Activated naive CD4-positive, alpha-beta T cell treated with anti-CD3 and anti-CD28 coated beads, Interleukin-2, amount 50 U/mL, for 24 hours (primary cell): Measurements from ENCODE around the gene STX1B.

Experiments used
- H3K27ac Mint-ChIP-seq: one replicate; pipeline ENCODE4 v1.8.0; 2021; ENCODE audit warnings: mild to moderate bottlenecking, mixed read lengths
- H3K27me3 Mint-ChIP-seq: one replicate; pipeline ENCODE4 v1.8.0; 2021; ENCODE audit warnings: mixed read lengths
- H3K36me3 Mint-ChIP-seq: one replicate; pipeline ENCODE4 v1.8.0; 2021; ENCODE audit warnings: mixed read lengths
- H3K4me1 Mint-ChIP-seq: one replicate; pipeline ENCODE4 v1.8.0; 2021; ENCODE audit warnings: mixed read lengths
- H3K4me3 Mint-ChIP-seq: one replicate; pipeline ENCODE4 v1.8.0; 2021; ENCODE audit warnings: mild to moderate bottlenecking, mixed read lengths
- H3K9me3 Mint-ChIP-seq: one replicate; pipeline ENCODE4 v1.8.0; 2021; ENCODE audit warnings: mixed read lengths

Gene STX1B

GRCh38 chr16:30991052-30991451, 19.4 kb downstream of the STX1B start:
- no peaks in the 10 kb centered on the region for H3K36me3 Mint-ChIP-seq
- no peaks in the 10 kb centered on the region for H3K9me3 Mint-ChIP-seq
- no peaks in the 10 kb centered on the region for H3K27me3 Mint-ChIP-seq
- no peak overlapping the region for H3K27ac Mint-ChIP-seq
- H3K4me1 Mint-ChIP-seq = peaks cover under 1% of the 10 kb centered on the region
- H3K4me3 Mint-ChIP-seq = no peak overlapping the region

- H3K27ac Mint-ChIP-seq = no peak overlapping the region
- no peak overlapping the region for H3K4me3 Mint-ChIP-seq
Measured at GRCh38 chr16:30990105-30990504, 20.3 kb downstream of the STX1B start.

GRCh38 chr16:30989469-30990047, 20.9 kb downstream of the STX1B start:
- Mint-ChIP-seq H3K27me3 (no peaks in the 10 kb centered on the region), H3K4me3 (no peak overlapping the region), H3K36me3 (no peaks in the 10 kb centered on the region), H3K4me1 (no peaks in the 10 kb centered on the region), H3K27ac (no peak overlapping the region), H3K9me3 (no peaks in the 10 kb centered on the region)

More at GRCh38 chr16:30990105-30990504, 20.3 kb downstream of the STX1B start:
- H3K4me1 Mint-ChIP-seq = no peaks in the 10 kb centered on the region
- H3K27me3 Mint-ChIP-seq = no peaks in the 10 kb centered on the region
- no peaks in the 10 kb centered on the region for H3K36me3 Mint-ChIP-seq
- H3K9me3 Mint-ChIP-seq = no peaks in the 10 kb centered on the region

GRCh38 chr16:30987581-30988190, 22.8 kb downstream of the STX1B start:
- Mint-ChIP-seq H3K4me1 (no peaks in the 10 kb centered on the region), H3K4me3 (no peak overlapping the region), H3K36me3 (peaks cover 3% of the 10 kb centered on the region), H3K27me3 (no peaks in the 10 kb centered on the region), H3K9me3 (no peaks in the 10 kb centered on the region), H3K27ac (no peak overlapping the region)

- Mint-ChIP-seq H3K36me3 (peaks cover 3% of the 10 kb centered on the region), H3K27ac (peak overlapping the region; percentile 35), H3K9me3 (no peaks in the 10 kb centered on the region), H3K4me3 (no peak overlapping the region), H3K27me3 (no peaks in the 10 kb centered on the region), H3K4me1 (no peaks in the 10 kb centered on the region)
Measured at GRCh38 chr16:30986129-30986991, 24.1 kb downstream of the STX1B start.

- no peaks in the 10 kb centered on the region for H3K4me1 Mint-ChIP-seq
- H3K4me3 Mint-ChIP-seq = no peak overlapping the region
- peaks cover 3% of the 10 kb centered on the region for H3K36me3 Mint-ChIP-seq
- H3K27me3 Mint-ChIP-seq = no peaks in the 10 kb centered on the region
- no peak overlapping the region for H3K27ac Mint-ChIP-seq
- no peaks in the 10 kb centered on the region for H3K9me3 Mint-ChIP-seq
Measured at GRCh38 chr16:30985401-30986128, 24.9 kb downstream of the STX1B start.

- no peaks in the 10 kb centered on the region for H3K4me1 Mint-ChIP-seq
- H3K4me3 Mint-ChIP-seq = no peak within 1 kb of the TSS
- no peaks in the 10 kb centered on the region for H3K9me3 Mint-ChIP-seq
- H3K27ac Mint-ChIP-seq = no peak within 1 kb of the TSS
- peaks cover 3% of the 10 kb centered on the region for H3K36me3 Mint-ChIP-seq
- H3K27me3 Mint-ChIP-seq = no peaks in the 10 kb centered on the region
Measured at GRCh38 chr16:30984669-30985400, 25.6 kb downstream of the STX1B start, which contains the start of gene HSD3B7. HSD3B7 (plus strand) TSS chr16:30985207; CDS start chr16:30985659, 452 bp downstream.

GRCh38 chr16:30983898-30984610, 26.4 kb downstream of the STX1B start:
- Mint-ChIP-seq H3K27me3 (no peaks in the 10 kb centered on the region), H3K4me1 (no peaks in the 10 kb centered on the region), H3K4me3 (no peak overlapping the region), H3K36me3 (peaks cover 3% of the 10 kb centered on the region), H3K27ac (no peak overlapping the region), H3K9me3 (no peaks in the 10 kb centered on the region)

GRCh38 chr16:30983289-30983889, 27.0 kb downstream of the STX1B start:
- H3K4me1 Mint-ChIP-seq = no peaks in the 10 kb centered on the region
- no peaks in the 10 kb centered on the region for H3K27me3 Mint-ChIP-seq
- H3K9me3 Mint-ChIP-seq = no peaks in the 10 kb centered on the region
- peaks cover 5% of the 10 kb centered on the region for H3K36me3 Mint-ChIP-seq
- no peak overlapping the region for H3K4me3 Mint-ChIP-seq
- no peak overlapping the region for H3K27ac Mint-ChIP-seq

- Mint-ChIP-seq H3K4me3 (no peak overlapping the region), H3K27ac (no peak overlapping the region), H3K4me1 (no peaks in the 10 kb centered on the region), H3K27me3 (no peaks in the 10 kb centered on the region), H3K9me3 (no peaks in the 10 kb centered on the region), H3K36me3 (peaks cover 5% of the 10 kb centered on the region)
Measured at GRCh38 chr16:30982548-30983288, 27.7 kb downstream of the STX1B start.

GRCh38 chr16:30980959-30981358, 29.5 kb downstream of the STX1B start:
- Mint-ChIP-seq H3K27ac (no peak overlapping the region), H3K9me3 (no peaks in the 10 kb centered on the region), H3K27me3 (no peaks in the 10 kb centered on the region), H3K36me3 (peaks cover 12% of the 10 kb centered on the region), H3K4me1 (peaks cover 3% of the 10 kb centered on the region), H3K4me3 (no peak overlapping the region)

GRCh38 chr16:30980434-30980833, 30.0 kb downstream of the STX1B start:
- Mint-ChIP-seq H3K27me3 (no peaks in the 10 kb centered on the region), H3K27ac (no peak overlapping the region), H3K9me3 (no peaks in the 10 kb centered on the region), H3K4me1 (peaks cover 3% of the 10 kb centered on the region), H3K36me3 (peaks cover 14% of the 10 kb centered on the region), H3K4me3 (no peak overlapping the region)

- no peaks in the 10 kb centered on the region for H3K9me3 Mint-ChIP-seq
- no peak overlapping the region for H3K27ac Mint-ChIP-seq
- peaks cover 3% of the 10 kb centered on the region for H3K4me1 Mint-ChIP-seq
- no peaks in the 10 kb centered on the region for H3K27me3 Mint-ChIP-seq
- no peak overlapping the region for H3K4me3 Mint-ChIP-seq
- H3K36me3 Mint-ChIP-seq = peaks cover 14% of the 10 kb centered on the region
Measured at GRCh38 chr16:30980023-30980371, 30.4 kb downstream of the STX1B start.
